HPDE6-E6E7 (cell line): ENCODE data around the gene CASP5.
A peak's percentile ranks its signal among the peaks of the same experiment; 100 is the strongest.

Experiments used
- DNase-seq: peaks from one replicate; pipeline ENCODE4 v3.0.0; 2011; ENCODE audit warnings: missing footprints; ENCODE audit errors: extremely low spot score

Gene CASP5

GRCh38 chr11:104967534-104968354, 55.2 kb downstream of the CASP5 start:
- no peak for DNase-seq

GRCh38 chr11:104965735-104966134, 57.2 kb downstream of the CASP5 start:
- DNase-seq, result peak; percentile 11

GRCh38 chr11:104964247-104964646, 58.7 kb downstream of the CASP5 start:
- no peak for DNase-seq

GRCh38 chr11:104962852-104963251, 60.1 kb downstream of the CASP5 start:
- DNase-seq, result no peak

GRCh38 chr11:104957280-104957679, 65.7 kb downstream of the CASP5 start:
- no peak for DNase-seq

DNA sequence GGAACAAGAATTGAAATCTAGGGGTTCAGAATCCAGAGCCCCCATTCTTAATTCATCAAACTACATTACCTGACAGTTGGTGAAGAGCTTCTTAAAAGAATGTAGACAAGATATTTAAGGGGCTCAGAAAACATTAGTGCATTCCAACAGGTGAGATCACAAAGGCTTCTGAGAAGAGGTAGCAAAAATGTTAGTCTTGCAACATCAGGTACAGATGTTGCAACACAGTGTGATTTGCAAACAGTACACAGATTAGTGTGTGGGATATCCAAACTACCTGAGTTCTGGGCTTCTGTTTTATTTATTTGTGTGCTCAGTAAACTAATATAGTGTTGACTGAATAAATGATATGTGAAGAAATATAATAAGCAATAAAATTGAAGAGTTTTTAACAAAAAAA, 66.4 kb downstream of the CASP5 start:
- DNase-seq, result no peak

DNA sequence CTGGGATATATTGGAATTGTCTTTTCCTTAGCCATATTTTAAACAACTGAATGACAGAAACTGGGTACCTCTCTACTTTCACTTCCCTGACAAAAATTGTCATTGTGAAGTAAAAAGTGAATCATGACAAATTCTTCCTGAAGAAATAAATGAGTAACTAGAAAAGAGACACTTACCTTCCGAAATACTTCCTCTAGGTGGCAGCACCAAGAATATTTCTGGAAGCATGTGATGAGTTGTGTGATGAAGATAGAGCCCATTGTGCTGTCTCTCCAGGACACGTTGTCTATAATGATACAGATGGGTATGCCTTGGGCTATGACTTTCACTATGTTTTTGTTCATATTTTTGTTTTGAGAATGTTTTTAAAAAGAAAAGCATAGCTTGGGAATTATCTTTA, 76.1 kb downstream of the CASP5 start:
- DNase-seq, result peak; percentile 25
